ENCODE measurements around the gene PARVB.
"Not testable (repeated sequence)": the region's sequence is repeated elsewhere in the genome, so short reads cannot be mapped to it uniquely, and the experiment has no call there.

PARVB gene

DNA sequence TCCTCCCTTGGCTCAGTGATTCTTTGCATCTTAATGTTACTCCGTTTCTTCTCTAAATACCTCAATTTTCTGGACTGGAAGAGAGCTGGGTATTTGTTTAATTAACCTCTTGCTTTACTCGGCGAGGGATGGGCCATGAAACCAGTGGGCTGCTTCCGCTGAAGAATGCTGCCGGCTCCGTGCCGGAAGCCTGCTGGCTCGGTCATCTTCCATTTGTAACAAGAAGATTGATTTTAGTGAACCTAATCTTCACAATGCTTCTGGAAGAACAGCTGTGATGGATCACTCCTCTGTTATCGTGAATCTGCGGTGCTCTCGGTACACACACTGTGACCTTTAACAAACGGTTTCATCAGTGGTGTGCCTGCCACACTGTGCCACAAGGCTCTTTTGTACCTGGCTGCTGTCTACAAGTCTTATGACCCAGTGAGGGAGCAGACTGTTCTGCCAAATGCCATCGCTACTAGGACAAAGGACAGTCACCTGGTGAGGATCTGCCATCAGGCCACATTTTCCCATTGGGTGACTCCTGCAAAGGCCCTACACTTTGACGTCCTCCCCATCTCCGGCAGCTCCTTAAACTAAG, 25.3 kb upstream of the PARVB start:
- DNase-seq = no peak

- DNase-seq = no peak
Measured at GRCh38 chr22:43999378-43999777, 24.7 kb upstream of the PARVB start.

DNA sequence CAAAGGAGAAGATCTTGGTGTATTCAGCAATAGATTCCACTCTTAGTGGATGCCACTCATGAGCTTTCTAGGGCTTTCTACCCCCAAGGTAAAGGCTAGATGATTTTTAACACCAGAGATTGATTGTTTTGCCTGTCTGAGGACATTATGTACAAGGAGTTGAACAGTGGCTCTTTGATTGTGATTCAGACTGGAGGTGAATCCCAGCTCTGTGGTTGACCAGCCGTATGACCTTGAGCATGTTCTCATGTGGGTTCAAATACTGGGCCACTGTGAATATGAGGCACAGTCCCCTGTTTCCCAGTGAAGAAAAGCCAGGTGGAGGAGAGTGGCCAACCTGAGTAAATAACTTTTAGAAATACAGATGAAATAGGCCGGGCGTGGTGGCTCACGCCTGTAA, 24.0 kb upstream of the PARVB start:
- no peak for DNase-seq

DNA sequence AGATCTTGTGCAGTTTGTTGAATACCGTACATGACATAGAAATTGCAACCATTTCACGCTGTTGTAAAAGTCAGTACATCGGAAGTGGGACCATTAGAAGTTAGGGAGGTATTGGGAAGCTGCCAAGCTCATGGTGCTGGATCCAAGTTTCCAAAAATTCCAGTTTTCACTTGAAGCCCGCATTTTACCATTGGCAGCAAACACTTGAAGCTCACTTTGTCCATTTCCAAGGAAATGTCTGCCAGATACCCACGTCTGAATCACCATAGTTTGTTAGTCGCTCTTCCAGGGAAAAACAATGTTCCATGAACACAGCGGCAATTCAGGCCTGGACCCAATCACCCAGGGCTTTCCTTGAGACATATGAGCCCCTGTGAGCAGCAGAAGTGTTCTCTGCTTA, 22.6 kb upstream of the PARVB start:
- DNase-seq = no peak

GRCh38 chr22:44002324-44002723, 21.8 kb upstream of the PARVB start:
- no peak for DNase-seq

GRCh38 chr22:44002997-44003396, 21.1 kb upstream of the PARVB start:
- DNase-seq = no peak

GRCh38 chr22:44003405-44004103, 20.5 kb upstream of the PARVB start:
- no peak for DNase-seq

DNA sequence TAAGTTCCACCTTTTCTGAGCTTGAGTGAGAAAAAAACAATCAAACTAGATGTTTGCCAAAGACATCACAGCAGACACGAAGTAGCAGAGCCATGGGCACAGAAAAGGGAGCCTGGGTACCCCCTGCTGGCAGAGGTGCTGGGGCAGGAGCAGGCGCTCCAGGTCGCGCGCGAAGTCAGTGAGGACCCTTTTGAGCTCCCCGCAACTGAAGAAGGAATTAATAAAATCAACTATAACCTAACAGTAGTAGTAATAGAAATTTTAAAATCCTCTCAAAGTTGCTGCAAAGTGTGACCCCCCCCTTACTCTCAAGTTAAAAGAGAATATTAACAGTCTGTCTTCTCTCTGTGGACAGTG, 20.0 kb upstream of the PARVB start:
- DNase-seq = no peak

DNA sequence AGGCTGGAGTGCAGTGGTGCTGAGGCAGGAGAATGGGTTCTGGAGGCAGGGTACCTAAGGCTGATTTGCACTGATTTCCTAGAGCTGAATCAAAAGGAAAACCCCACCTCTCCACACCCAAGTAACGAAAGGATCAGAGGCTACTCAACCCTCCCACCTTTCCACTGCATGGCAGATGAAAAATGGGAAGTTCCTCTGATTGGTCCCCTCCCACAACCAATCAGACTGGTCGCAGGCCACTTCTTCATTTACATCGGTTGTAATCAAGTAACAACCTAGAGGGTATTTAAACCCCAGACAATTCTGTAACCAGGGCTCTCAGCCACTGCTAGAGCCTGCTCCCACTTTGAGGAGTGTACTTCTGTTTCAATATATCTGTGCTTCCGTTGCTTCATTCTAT, 18.6 kb upstream of the PARVB start:
- DNase-seq = no peak

GRCh38 chr22:44012162-44012561, 11.9 kb upstream of the PARVB start:
- DNase-seq = no peak

GRCh38 chr22:44012591-44012990, 11.5 kb upstream of the PARVB start:
- no peak for DNase-seq

DNA sequence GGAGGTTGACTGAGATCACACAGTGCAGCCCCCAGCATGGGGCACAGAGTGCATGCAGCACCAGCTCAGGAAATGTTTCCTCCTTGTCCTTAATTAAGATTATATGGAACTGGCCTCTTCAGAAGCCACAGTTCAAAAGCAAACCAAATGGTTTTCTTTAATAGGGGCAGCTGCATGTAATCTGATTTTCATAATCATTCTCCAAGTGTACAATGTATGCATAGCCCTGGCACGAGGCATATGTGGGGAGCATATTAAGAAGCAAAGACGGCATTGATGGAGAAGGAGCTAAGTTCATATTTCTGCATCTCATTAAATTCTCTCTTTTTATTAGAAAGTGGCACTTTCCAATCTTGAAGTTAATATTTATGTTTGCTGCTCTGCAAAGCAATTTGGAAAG, 9.9 kb upstream of the PARVB start:
- no peak for DNase-seq

- not testable (repeated sequence) for DNase-seq
Measured at GRCh38 chr22:44016586-44016985, 7.5 kb upstream of the PARVB start.

DNA sequence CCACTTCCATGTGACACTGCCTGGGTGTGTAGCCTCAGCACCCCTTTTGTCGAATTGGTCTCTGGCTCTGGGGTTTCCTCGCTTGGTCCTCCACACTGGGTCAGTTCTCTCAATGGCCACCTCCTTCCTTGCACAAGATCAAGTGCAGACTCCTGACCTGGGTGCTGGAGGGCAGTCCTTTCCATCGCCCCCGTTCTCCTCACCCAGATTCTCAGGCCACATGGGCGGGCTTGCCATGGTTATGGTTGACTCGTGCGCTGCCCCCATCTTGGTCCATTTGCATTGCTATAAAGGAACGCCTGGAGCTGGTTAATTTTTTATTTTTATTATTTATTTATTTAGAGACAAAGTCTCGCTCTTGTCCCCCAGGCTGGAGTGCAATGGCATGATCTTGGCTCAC, 5.5 kb upstream of the PARVB start:
- DNase-seq = no peak

DNA sequence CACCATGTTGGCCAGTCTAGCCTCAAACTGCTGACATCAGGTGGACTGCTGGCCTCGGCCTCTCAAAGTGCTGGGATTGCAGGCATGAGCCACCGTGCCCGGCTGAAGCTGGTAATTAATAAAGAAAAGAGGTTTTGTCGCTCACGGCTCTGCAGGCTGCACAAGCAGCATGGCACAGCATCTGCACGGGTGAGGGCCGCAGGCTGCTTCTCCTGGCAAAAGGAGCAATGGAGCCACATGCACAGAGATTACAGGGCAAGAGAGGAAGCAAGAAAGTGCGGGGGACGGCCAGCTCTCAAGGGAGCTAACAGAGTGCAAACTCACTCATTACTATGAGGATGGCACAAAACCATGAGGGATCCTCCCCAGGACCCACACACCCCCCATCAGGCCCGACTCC, 4.7 kb upstream of the PARVB start:
- no peak for DNase-seq

GRCh38 chr22:44019846-44020245, 4.3 kb upstream of the PARVB start:
- DNase-seq = no peak

GRCh38 chr22:44020981-44021380, 3.1 kb upstream of the PARVB start:
- no peak for DNase-seq

DNA sequence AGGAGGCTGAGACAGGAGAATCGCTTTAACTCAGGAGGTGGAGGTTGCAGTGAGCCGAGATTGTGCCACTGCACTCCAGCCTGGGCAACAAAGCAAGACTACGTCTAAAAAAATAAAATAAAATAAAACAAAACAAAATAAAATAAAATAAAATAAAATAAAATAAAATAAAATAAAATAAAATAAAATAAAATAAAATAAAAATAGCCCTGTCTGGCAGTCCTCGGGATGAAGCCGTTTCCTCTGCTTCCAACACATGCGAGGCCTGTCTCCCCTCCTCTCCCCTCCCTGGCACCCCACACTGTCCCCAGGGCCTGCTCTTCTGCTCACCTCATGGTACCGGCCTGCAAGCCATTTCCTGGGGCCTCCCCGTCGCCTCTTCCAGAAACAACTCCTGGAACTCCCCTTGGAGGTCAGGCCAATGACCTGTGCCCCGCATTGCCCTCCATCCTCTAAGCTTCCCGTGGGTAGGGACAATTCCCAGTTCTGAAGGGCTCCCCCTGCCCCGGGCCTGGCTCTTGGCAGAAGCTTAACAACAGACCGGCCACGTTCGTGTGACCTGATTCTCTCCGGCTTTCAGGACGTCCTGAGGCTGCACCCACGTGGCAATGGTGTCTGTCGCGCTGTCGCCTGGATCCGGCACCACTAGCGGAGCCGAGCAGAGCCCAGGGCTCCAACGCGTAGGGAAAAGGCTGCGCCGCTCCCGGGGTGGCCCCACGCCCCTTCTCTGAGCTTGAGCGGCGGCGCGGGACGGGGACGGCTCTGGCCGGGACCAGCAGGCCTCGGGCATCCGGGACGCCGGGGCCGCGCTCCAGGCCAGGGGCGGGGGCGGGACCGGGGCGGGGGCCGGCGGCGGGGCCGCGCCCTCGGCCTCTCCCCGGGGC, 456 bp upstream of the PARVB start:
- no peak for DNase-seq

GRCh38 chr22:44025171-44026065, 1.3 kb downstream of the PARVB start:
- DNase-seq = no peak

DNA sequence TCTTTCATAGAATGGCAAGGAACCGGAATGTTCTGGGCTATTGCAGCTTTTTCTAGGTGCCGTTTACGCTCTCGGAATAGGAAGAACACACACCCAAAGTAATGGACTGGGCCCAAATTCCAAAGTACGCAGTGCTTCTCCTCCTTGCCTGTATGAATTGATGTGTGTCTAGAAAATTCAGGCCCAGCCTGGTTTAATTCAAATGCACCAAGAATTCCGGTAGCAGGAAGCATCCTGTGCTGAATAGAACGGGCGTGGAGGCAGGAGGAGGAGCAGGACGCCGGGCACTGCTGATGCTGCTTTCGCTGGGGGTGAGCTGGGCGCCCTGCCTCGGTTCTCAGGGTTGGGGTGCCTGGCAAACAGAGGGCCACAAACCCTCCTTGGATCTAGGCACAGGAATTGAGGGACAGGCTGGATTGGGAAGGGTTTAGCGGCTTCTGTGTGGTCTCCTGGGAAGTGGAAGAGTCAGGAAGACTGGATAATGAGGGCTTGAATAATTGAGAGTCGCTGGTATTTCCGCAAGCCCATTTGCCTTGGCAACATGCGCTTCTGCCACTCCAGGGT, 2.0 kb downstream of the PARVB start:
- no peak for DNase-seq

- DNase-seq = no peak
Measured at GRCh38 chr22:44026630-44027511, 2.8 kb downstream of the PARVB start.

DNA sequence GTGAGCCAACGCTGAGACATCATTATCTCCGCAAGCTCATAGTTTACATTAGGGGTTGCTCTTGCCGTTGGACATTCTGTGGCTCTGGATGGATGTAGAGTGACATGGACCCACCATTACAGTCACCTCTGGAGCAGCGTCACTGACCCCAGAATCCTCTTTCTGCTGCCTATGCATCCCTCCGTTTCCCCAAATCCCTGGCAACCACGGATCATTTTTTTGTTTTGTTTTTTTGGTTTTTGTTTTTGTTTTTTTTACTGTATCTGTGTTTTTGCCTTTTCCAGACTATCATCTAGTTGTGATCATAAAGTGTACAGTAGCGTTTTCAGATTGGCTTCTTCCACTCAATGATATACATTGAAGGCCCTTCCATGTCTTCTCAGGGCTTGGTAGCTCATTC, 4.0 kb downstream of the PARVB start:
- no peak for DNase-seq

All from DMS 273 treated with DMSO at 0.1 percent for 48 hours (cell line).